ENCODE data around the gene PIEZO2. TPM values are rescaled to one million over a fixed set of nuclear protein-coding genes. Genes with fewer than 3 reads are reported as not detected.

PIEZO2 gene
- total and polyA plus RNA-seq, 2 donors (not counting 1 experiment from before 2014, with no cell fraction given), result not detected

- ChIA-PET CTCF (no interaction called here), POLR2A (no interaction called here)
- intact Hi-C loops (cut with micrococcal nuclease), result no loop called here
- no peaks in the 10 kb centered on the region for H3K9me3 Mint-ChIP-seq (ENCODE audit: insufficient read depth)
- H3K27ac Mint-ChIP-seq, result no peak overlapping the region
- Histone ChIP-seq H3K27ac (ENCODE audit: low read length in 2 of 2) (no peak overlapping the region), H4K20me1 (ENCODE audit: control insufficient read depth, insufficient read depth, low read length, poor library complexity, severe bottlenecking) (no peaks in the 10 kb centered on the region), H3K4me1 (ENCODE audit: control insufficient read depth in 2 of 2, insufficient read depth in 2 of 2, low read length in 2 of 2) (no peaks in the 10 kb centered on the region), H3K9me3 (ENCODE audit: control extremely low read depth in 1 of 3, control insufficient read depth in 2 of 3, insufficient read depth in 1 of 3, low read length in 2 of 3) (no peaks in the 10 kb centered on the region), H3K79me2 (ENCODE audit: control insufficient read depth, insufficient read depth, low read length) (no peaks in the 10 kb centered on the region), H3K27me3 (replicated peaks in 1 of 4; ENCODE audit: control extremely low read depth in 1 of 4, control insufficient read depth in 3 of 4, insufficient read depth in 4 of 4, low read length in 3 of 4) (no peaks in the 10 kb centered on the region), H3K4me3 (ENCODE audit: control extremely low read depth in 1 of 5, extremely low read depth in 1 of 5, insufficient read depth in 1 of 5, low read depth in 2 of 5, low read length in 4 of 5) (no peak overlapping the region), H3K9ac (ENCODE audit: low read length) (no peak overlapping the region), H3K4me2 (replicated peaks; ENCODE audit: low read depth, low read length, poor library complexity, severe bottlenecking) (no peak overlapping the region), H3K36me3 (replicated peaks in 1 of 2; ENCODE audit: control extremely low read depth in 1 of 2, control insufficient read depth in 1 of 2, extremely low read depth in 1 of 2, insufficient read depth in 2 of 2, low read length in 1 of 2) (no peaks in the 10 kb centered on the region), H2AFZ (ENCODE audit: insufficient read depth, low read depth, low read length, poor library complexity, severe bottlenecking) (no peak overlapping the region)
- peaks cover 3% of the 10 kb centered on the region for H3K27me3 Mint-ChIP-seq
- no peak overlapping the region for H3K4me3 Mint-ChIP-seq
- ATAC-seq (ENCODE audit: low read depth) (no peak), DNase-seq (no peak)
- TF ChIP-seq EZH2 (IDR thresholded peaks at IDR 0.05; ENCODE audit: borderline replicate concordance, insufficient read depth, low read depth, low read length, poor library complexity, severe bottlenecking) (no peak), CTCF (IDR thresholded peaks at IDR 0.05) (no peak)
- no peaks in the 10 kb centered on the region for H3K4me1 Mint-ChIP-seq
- 45% methylated on average over 11 of the region's 13 CpGs for WGBS (ENCODE audit: insufficient coverage)
These were observed 222.7 kb downstream of the PIEZO2 start for GRCh38 chr18:10926621-10927161.

- H3K4me1 ChIP-seq (ENCODE audit: control insufficient read depth in 2 of 2, insufficient read depth in 2 of 2, low read length in 2 of 2), result no peaks in the 10 kb centered on the region
- Mint-ChIP-seq H3K27me3 (peaks cover 3% of the 10 kb centered on the region), H3K9me3 (ENCODE audit: insufficient read depth) (no peaks in the 10 kb centered on the region), H3K27ac (no peak overlapping the region), H3K4me3 (no peak overlapping the region), H3K4me1 (no peaks in the 10 kb centered on the region)
- ChIA-PET CTCF (no interaction called here), POLR2A (no interaction called here)
- no peak overlapping the region for H3K27ac ChIP-seq (ENCODE audit: low read length in 2 of 2)
- no peaks in the 10 kb centered on the region for H3K27me3 ChIP-seq (replicated peaks in 1 of 4; ENCODE audit: control extremely low read depth in 1 of 4, control insufficient read depth in 3 of 4, insufficient read depth in 4 of 4, low read length in 3 of 4)
- H4K20me1 ChIP-seq (ENCODE audit: control insufficient read depth, insufficient read depth, low read length, poor library complexity, severe bottlenecking), result no peaks in the 10 kb centered on the region
- H3K9me3 ChIP-seq (ENCODE audit: control extremely low read depth in 1 of 3, control insufficient read depth in 2 of 3, insufficient read depth in 1 of 3, low read length in 2 of 3), result no peaks in the 10 kb centered on the region
- H3K79me2 ChIP-seq (ENCODE audit: control insufficient read depth, insufficient read depth, low read length), result no peaks in the 10 kb centered on the region
- intact Hi-C loops (cut with micrococcal nuclease), result no loop called here
- ATAC-seq (ENCODE audit: low read depth) (no peak), DNase-seq (no peak)
- H2AFZ ChIP-seq (ENCODE audit: insufficient read depth, low read depth, low read length, poor library complexity, severe bottlenecking), result no peak overlapping the region
- TF ChIP-seq CTCF (IDR thresholded peaks at IDR 0.05), result no peak
- TF ChIP-seq EZH2 (IDR thresholded peaks at IDR 0.05; ENCODE audit: borderline replicate concordance, insufficient read depth, low read depth, low read length, poor library complexity, severe bottlenecking), result no peak
- no peaks in the 10 kb centered on the region for H3K36me3 ChIP-seq (replicated peaks in 1 of 2; ENCODE audit: control extremely low read depth in 1 of 2, control insufficient read depth in 1 of 2, extremely low read depth in 1 of 2, insufficient read depth in 2 of 2, low read length in 1 of 2)
- no peak overlapping the region for H3K4me3 ChIP-seq (ENCODE audit: control extremely low read depth in 1 of 5, extremely low read depth in 1 of 5, insufficient read depth in 1 of 5, low read depth in 2 of 5, low read length in 4 of 5)
- WGBS (ENCODE audit: insufficient coverage), result 93% methylated on average over 3 of the region's 4 CpGs
- no peak overlapping the region for H3K9ac ChIP-seq (ENCODE audit: low read length)
- no peak overlapping the region for H3K4me2 ChIP-seq (replicated peaks; ENCODE audit: low read depth, low read length, poor library complexity, severe bottlenecking)
These were observed 225.1 kb downstream of the PIEZO2 start for GRCh38 chr18:10924290-10924689.

All from B cell (primary cell).